Activated T-cell treated with anti-CD3 and anti-CD28 coated beads for 1 hour (primary cell): Measurements from ENCODE around the gene TRHDE.
"Not testable (repeated sequence)": the region's sequence is repeated elsewhere in the genome, so short reads cannot be mapped to it uniquely, and the experiment has no call there.

Source experiments
- DNase-seq: peaks from one replicate; pipeline ENCODE4 v3.0.0-alpha.2; 2020; ENCODE audit warnings: low read depth

Gene TRHDE

GRCh38 chr12:72631926-72632685 lies 359.9 kb downstream of the TRHDE start:
- DNase-seq: no peak

DNA sequence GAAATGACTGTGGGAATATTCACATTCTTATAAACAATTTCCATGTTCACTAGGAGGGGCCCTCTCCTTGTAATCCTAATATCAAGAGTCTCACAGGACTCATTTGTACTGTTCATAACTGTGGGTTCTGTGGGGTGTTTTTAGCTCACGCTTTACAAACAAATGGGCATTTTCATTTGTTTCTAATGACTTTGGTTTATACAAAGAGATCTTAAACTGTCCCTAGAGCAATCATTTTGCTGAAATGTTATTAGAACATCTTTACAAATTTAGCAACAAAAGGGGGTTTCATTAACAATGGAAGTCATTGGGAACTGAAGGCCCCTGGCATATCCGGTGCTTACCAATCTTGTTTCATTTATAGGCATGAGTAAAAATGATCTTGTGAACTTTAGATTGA lies 370.5 kb downstream of the TRHDE start:
- DNase-seq: no peak

DNA sequence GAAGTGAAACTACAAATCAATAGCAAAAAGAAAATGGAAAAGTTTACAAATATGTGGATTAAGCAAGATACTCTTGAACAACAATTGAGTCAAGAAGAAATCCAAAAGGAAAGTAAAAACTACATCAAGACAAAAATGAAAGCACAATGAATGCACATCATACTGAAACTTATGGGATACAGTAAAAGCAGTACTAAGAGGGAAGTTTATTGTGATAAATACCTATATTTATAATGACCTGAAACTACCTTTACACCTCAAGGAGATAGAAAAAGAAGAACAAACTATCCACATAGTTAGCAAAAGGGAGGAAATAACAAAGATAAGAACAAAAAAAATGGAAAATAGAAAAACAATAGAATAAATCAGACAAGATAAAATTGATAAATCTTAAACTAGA lies 375.0 kb downstream of the TRHDE start:
- DNase-seq: no peak

DNA sequence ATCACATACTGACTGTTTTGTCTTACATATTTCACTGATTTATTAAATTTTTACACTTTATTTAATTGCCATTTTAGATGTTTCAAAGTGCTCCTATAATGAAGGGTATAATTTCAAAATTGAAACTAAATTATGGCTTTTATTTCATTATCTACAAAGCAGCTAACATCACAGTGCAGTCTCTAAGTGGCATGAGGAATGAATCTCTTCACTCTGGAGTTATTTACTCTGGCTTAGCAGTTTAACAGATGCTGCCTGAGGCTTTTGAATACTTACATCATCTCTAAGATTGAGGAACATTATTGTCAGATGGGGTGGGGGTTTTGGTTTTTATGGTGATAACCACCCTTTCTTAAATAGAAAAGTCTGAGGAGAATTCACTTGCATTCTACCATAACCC lies 386.4 kb downstream of the TRHDE start:
- no peak for DNase-seq

DNA sequence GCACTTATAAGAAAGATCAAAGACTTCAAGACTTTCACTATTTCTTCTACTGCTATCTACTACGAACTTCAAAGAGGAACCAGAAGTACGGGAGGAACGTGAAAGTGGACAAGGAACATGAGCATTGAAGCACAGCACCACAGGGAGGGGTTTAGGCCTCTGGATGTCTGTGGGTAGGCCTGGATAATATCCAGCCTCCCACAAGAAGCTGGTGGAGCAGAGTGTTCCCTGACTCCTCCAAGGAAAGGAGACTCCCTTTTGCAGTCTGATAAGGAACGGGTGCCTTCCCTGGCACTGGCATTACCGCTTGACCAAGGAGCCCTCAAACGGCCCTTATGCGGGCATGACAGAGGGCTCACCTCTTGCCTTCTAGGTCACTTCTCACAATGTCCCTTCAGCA lies 388.0 kb downstream of the TRHDE start:
- DNase-seq: not testable (repeated sequence)

- no peak for DNase-seq
Observed at GRCh38 chr12:72673853-72674252, 401.7 kb downstream of the TRHDE start.

GRCh38 chr12:72676556-72676955 lies 404.4 kb downstream of the TRHDE start:
- no peak for DNase-seq

GRCh38 chr12:72677139-72677538 lies 405.0 kb downstream of the TRHDE start:
- no peak for DNase-seq

GRCh38 chr12:72677846-72678245 lies 405.7 kb downstream of the TRHDE start:
- DNase-seq: no peak

DNA sequence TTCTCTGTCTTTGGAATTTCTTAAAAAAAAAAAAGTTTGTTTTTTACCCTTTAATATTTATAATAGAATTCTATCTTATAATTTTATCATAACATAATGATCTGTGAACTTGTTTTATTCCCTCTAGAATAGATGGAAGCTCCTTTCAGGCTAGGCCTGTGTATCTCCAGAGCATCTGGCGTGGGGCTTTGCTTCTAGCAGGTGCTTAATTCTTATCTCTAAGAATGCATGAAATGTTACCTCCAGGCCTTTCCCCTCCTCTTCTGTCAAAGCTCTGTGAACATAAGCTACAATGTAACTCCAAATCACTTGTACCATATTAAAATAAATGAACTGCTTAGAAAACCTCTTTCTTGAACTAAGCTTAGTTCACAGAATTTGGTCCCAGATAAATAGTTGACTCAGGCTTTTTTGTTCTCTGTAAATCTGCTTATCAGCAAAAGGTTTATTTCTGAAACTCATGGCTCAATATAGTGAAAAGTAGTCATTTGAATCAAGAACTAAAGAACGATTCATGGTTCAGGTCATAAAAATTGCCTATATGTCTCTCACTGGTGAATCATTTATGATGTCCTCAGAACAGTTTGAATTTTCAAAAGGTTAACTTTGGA lies 407.1 kb downstream of the TRHDE start:
- DNase-seq: no peak

GRCh38 chr12:72681028-72681427 lies 408.9 kb downstream of the TRHDE start:
- DNase-seq: no peak

- no peak for DNase-seq
Observed at GRCh38 chr12:72684491-72684890, 412.3 kb downstream of the TRHDE start.

- DNase-seq: no peak
Observed at GRCh38 chr12:72692338-72692737, 420.2 kb downstream of the TRHDE start.

DNA sequence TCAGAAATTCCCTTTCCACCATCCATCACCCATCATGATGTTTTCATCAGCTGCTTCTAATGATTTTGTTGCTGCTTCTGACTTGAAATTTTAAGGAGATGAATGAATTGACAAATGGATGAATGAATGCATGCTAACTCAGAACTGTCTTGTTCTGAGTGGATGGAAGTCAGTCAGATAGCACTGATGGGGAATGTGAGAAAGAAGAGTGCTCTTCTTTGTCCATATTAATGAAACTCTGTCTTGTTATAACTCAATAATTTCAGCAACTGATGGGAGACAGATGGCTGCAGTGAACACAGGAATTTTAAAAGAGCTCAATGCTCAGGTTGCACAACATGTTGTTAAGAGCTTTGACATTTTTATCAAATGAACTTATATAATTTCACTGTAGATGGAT lies 422.0 kb downstream of the TRHDE start:
- no peak for DNase-seq

DNA sequence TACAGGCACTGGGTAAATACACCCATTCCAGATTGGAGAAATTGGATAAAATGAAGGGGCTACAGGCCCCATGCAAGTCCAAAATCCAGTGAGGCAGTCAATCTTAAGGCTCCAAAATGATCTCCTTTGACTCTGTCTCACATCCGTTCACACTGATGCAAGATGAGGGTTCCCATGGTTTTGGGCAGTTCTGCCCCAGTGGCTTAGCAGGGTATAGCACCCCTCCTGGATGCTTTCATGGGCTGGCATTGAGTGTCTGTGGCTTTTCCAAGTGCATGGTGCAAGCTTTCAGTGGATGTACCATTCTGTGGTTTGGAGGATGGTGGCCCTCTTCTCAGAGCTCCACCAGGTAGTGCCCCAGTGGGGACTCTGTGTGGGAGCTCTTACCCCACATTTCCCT lies 427.2 kb downstream of the TRHDE start:
- DNase-seq: no peak

GRCh38 chr12:72712025-72712424 lies 439.9 kb downstream of the TRHDE start:
- DNase-seq: not testable (repeated sequence)

- DNase-seq: no peak
Observed at GRCh38 chr12:72716221-72716620, 444.1 kb downstream of the TRHDE start.

- no peak for DNase-seq
Observed at GRCh38 chr12:72717036-72717435, 444.9 kb downstream of the TRHDE start.
